HG02973 (cell line): ENCODE results near the gene PRR20E.
"Not testable (repeated sequence)": the region's sequence is repeated elsewhere in the genome, so short reads cannot be mapped to it uniquely, and the experiment has no call there.

Experiments
- ATAC-seq: cut with Tn5 transposase; IDR thresholded peaks from one replicate; pipeline ENCODE4 v1.9.1; 2021; ENCODE audit warnings: moderate library complexity; ENCODE audit not compliant: unreplicated experiment

PRR20E gene

GRCh38 chr13:57166897-57167296, at the start of gene PRR20E:
TSS of gene PRR20E (plus strand) at chr13:57167197. CDS start at chr13:57167584, 387 bp downstream.
- ATAC-seq, result not testable (repeated sequence)

- no peak for ATAC-seq
These were observed 43.3 kb upstream of the PRR20E start for GRCh38 chr13:57123681-57124080.

- no peak for ATAC-seq
These were observed 38.1 kb upstream of the PRR20E start for GRCh38 chr13:57128909-57129308.

GRCh38 chr13:57136093-57136492, 30.9 kb upstream of the PRR20E start:
- ATAC-seq, result no peak

GRCh38 chr13:57137585-57137984, 29.4 kb upstream of the PRR20E start:
- ATAC-seq, result no peak

- no peak for ATAC-seq
These were observed 28.0 kb upstream of the PRR20E start for GRCh38 chr13:57138988-57139387.

- not testable (repeated sequence) for ATAC-seq
These were observed 27.2 kb upstream of the PRR20E start for GRCh38 chr13:57139781-57140180.

GRCh38 chr13:57140235-57140968, 26.6 kb upstream of the PRR20E start, which contains the start of gene PRR20A:
TSS of gene PRR20A (plus strand) at chr13:57140918. CDS start at chr13:57141305, 387 bp downstream.
- ATAC-seq, result not testable (repeated sequence)

GRCh38 chr13:57147188-57147587, 19.8 kb upstream of the PRR20E start, which contains the start of gene PRR20B:
TSS of gene PRR20B (plus strand) at chr13:57147488. CDS start at chr13:57147875, 387 bp downstream.
- ATAC-seq, result not testable (repeated sequence)

- not testable (repeated sequence) for ATAC-seq
These were observed 18.9 kb upstream of the PRR20E start for GRCh38 chr13:57148106-57148505.

- ATAC-seq, result not testable (repeated sequence)
These were observed 13.2 kb upstream of the PRR20E start, which contains the start of gene PRR20C for GRCh38 chr13:57153761-57154160. TSS of gene PRR20C (plus strand) at chr13:57154061. CDS start at chr13:57154448, 387 bp downstream.

GRCh38 chr13:57160332-57160731, 6.7 kb upstream of the PRR20E start, which contains the start of gene PRR20D:
TSS of gene PRR20D (plus strand) at chr13:57160632. CDS start at chr13:57161019, 387 bp downstream.
- ATAC-seq, result not testable (repeated sequence)

GRCh38 chr13:57191667-57192066, 24.7 kb downstream of the PRR20E start:
- no peak for ATAC-seq

- ATAC-seq, result no peak
These were observed 46.0 kb downstream of the PRR20E start for GRCh38 chr13:57212989-57213388.
